GM18861 (cell line): ENCODE data around the gene GPR137B.
"Not testable (repeated sequence)": the region's sequence is repeated elsewhere in the genome, so short reads cannot be mapped to it uniquely, and the experiment has no call there.

Experiments
- ATAC-seq: cut with Tn5 transposase; IDR thresholded peaks from one replicate; pipeline ENCODE4 v1.9.1; 2021; ENCODE audit not compliant: unreplicated experiment

GPR137B gene

DNA sequence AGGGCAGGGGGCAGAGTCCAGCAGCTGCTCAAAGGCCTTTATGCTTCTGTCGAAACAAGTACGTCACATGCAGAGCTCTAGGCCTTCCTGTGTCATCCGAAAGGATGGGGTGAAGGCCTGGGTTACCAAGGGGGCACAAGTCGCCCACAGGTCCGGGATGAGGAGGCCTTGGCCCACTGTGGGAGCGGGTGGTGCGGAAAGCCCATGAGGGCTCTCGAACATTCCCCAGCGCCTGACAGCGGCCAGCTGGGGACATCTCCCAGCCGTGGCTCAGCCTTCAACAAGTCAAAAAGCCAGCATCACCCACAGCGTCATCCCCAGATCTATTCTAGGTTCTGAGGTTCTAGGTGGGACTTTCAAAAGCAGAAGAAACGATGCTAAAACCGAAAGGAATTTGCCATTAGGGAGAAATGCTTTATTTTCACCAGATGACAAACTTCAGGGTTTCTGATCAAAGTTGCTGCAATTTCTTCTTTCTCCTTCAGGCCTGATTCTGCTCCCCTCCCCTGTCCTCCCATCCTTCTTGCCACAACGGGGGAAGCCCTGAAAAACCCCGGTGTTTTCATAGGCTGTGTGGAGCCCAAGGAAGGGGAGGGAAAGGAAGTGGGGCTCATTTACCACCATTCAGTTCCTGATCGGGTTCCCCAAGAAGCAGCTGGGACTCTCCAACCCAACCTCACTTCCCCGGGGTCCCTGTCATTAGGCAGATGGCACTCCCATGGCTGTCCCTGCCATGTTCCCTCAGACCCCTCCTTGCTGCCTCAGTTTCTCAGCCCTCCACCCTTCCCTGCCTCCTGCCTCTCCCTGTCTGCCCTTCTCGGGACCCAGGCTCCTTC is 17.6 kb downstream of the GPR137B start:
- ATAC-seq = peak; percentile 33

DNA sequence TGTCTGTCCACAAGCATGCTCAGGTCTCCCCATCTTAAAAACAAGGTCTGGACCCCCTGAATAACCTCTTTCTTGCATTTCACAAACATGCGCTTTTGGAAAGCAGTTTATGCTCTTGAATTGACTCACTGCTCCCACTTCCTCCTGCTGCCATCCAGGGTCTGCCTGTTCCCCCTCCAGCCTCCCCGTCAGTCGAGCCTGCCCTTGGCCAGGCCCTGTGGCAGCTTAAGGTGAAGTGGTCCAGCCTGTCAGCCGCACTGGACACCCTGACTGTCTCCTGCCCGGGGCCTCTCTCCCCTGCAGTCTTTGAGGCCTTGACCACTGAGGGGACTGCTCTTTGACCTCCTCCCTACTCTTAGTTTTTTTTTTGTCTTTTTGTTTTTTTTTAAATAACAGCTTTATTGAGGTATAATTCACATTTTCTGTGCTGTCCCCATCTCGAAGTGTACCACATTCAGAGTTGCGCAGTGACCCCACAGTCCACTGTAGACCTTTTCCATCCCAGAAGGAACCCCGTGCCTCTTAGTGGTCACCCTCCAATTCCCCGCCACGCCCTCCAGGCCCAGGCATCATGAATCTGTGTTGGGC is 18.3 kb downstream of the GPR137B start:
- ATAC-seq = no peak

DNA sequence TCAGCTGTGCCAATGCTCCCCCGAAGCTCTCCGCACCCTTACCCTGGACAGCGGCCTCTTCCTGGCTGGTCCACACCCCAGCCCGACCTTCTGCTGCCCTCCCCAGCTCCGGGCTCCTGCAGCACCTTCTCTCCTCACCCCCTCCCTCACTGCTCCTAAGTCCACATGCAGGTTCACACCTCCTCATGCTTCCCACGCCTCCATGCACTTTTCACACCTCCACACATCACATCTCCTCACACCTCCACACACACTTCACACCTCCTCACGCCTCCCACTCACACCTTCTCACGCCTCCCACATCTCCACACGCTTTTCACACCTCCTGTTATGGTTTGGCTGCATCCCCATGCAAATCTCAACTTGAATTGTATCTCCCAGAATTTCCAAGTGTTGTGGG is 18.9 kb downstream of the GPR137B start:
- ATAC-seq = no peak

DNA sequence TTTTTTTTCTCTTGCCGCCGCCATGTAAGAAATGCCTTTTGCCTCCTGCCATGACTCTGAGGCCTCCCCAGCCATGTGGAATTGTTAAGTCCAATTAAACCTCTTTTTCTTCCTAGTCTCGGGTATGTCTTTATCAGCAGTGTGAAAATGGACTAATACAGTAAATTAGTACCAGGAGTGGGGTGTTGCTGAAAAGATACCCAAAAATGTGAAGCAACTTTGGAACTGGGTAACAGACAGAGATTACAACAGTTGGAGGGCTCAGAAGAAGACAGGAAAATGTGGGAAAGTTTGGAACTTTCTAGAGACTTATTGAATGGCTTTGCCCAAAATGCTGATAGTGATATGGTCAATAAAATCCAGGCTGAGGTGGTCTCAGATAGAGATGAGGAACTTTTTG is 19.4 kb downstream of the GPR137B start:
- not testable (repeated sequence) for ATAC-seq

DNA sequence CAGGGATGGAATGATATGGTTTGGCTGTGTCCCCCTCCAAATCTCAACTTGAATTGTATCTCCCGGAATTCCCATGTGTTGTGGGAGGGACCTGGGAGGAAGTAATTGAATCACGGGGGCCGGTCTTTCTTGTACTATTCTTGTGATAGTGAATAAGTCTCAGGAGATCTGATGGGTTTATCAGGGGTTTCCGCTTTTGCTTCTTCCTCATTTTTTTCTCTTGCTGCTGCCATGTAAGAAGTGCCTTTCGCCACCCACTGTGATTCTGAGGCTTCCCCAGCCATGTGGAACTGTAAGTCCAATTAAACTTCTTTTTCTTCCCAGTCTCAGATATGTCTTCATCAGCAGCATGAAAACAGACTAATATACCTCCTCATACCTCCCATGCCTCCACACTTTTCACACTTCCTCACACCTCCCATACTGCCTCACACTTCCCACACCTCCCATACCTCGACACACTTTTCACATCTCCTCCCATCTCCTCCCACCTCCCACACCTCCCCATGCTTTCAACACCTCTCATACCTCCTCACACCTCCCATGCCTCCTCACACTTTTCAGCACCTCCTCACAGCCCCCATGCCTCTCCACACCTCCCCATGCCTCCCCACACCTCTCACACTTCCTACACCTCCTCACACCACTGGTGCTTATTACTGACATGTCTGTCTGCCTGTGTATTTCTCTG is 21.3 kb downstream of the GPR137B start:
- no peak for ATAC-seq

DNA sequence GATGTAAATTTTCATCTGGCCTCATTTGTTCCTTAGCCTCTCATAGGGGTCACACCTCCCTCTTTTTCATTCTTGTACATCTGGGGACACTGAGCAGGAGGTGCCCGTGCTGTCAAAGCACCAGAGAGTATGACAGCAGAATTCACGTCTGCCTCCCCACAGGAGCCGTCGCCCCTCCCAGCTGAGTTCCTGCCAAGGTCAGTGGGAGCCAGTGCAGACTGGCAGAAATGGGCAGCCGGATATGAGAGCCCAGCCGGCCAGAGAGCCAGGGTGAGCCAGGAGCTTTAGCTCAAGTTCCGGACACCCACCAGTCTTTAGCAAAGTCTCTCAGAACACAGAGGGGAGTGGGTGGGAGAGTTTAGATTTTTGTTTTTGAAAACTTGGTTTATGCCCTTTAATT is 21.9 kb downstream of the GPR137B start:
- ATAC-seq = no peak

DNA sequence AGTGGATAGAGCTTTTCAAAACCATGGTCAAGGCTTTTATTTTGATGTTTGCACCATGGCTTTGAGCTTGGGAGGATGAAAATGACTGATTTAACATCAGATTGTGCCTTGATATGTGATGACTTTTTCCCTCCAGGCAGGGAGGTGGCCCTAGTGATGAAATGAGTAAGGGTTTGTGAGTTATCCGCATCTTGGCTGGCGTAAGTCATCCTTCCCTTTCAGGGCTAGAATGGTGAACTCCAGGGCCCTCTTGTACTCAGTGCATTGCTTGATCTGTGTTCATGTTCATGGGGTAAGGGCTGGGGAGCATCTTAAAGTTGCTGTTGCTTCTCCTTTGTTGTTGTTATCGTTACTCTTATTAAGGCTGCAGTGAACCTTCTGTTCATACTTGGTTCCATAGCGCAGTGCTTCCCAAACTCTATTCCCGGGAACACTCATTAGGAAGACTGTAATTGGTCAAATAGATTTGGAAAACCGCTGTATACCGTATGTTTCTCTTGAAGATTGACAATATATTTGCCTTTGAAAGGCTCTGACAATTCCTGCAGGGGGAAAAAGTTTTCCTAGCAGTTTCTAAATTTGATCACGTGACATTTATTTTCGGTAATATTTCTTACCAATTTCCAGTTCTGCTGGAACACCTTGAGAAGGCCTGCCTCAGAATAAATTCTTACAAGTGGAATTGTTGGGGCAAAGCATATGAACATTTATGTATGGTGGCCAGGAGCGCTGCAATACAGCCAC is 23.1 kb downstream of the GPR137B start:
- ATAC-seq = no peak

DNA sequence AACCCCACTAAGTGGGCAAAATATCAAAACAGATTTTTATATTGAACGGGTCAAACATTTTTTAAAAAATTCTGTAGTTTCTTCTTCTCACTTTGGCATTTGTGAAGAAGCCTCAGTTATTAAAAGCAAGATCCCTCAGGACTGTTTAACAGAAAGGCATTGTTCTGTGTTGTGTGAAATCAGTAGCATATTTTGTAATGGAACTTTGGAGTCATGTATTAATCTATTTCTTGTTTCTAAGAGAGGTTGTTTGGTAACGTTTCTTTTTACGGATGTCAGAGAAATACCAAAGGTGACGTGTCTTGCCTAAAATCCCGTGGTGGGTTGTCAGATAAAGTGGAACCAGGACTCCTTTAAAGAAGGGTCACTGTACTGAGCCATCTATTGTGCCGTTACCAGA is 23.7 kb downstream of the GPR137B start:
- no peak for ATAC-seq

DNA sequence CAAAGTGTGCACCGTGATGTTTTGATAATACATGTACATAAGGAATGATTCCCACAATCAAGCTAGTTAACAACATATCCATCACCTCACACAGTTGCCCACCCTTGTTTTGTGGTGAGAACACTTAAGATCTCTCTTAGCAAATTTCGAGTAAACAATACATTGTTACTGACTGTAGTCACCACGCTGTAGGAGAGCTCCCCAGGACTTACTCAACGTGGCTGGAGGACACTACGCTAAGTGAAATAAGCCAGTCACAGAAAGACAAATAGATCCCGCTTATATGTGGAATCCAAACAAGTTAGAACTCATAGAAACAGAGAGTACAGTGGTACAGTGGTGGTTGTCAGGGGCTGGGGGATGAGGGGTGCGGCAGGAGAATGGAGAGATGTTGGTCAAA is 24.8 kb downstream of the GPR137B start:
- ATAC-seq = no peak

DNA sequence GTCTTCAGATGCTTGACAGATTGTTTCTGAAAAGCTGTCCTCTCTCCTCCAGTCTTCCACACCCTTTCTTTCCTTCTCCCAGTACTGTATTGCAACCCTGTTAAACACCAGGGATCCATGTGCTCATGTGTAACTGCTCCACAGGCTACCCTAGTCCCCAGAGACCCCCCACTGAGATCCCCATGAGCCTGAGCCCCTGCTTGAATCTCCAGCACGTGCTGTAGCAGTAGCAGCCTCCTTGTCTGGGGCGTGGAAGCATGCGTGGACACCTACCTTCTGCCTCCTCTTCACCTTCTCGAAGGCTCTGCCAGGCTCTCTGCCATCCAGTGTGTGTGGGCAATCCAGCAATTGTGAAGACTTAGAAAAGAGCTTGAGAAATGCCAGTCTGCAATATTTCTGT is 25.2 kb downstream of the GPR137B start:
- no peak for ATAC-seq

DNA sequence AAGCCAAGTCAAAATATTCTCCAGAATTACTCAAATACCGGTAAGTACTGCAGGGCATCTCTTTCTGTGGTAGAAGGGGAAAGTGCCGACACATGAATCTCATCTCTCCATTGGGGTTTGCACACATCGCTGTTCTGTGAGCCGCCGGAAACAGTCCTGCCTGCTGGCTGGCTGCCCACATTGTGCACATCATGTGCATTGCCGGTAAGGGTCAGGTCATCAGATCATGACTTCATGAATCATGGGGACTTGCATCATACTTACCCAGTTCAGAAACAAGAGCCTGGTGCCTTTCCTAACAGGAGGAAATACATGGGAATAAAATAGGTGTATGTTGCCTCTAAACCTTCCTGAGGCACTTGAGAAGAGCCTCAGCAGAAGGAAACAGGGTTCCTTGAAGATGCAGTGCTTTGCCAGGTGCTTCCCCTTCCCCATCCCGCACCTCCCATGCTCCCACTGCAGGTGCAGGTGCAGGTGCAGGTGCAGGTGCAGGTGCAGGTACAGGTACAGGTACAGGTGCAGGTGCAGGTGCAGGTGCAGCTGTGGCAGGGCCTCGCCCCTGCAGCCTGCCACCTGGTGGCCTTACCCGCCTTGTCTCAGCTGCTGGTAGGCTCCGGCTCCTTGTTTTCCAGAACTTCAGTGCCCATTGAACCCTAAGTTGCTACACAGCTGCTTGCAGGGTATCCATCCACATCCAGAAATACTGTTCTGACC is 26.5 kb downstream of the GPR137B start:
- no peak for ATAC-seq

DNA sequence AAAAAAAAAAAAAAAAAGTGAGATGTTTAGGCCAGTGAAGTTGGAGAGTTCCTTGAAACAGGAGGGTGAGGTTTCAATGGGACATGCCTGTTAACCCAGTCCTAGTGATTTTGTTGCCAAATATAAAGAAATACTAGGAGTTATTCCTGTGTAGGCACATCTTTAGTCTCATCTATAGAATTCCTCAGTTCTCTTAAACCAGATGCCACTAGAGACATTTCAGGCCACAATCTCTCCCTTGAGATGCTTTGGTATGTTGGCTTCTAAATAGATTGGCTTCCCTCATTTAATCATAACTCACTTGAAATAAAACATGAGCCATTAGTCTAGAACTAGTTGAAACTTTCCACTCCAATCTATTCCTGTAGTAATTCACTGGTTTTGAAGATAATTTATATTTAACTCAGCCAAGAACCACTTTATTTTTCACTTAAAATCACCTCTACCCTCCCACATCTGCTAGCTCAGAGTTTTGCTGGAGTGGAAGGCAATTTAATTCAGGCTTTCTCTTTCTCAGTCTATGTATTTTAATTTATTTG is 29.8 kb downstream of the GPR137B start:
- ATAC-seq = no peak

DNA sequence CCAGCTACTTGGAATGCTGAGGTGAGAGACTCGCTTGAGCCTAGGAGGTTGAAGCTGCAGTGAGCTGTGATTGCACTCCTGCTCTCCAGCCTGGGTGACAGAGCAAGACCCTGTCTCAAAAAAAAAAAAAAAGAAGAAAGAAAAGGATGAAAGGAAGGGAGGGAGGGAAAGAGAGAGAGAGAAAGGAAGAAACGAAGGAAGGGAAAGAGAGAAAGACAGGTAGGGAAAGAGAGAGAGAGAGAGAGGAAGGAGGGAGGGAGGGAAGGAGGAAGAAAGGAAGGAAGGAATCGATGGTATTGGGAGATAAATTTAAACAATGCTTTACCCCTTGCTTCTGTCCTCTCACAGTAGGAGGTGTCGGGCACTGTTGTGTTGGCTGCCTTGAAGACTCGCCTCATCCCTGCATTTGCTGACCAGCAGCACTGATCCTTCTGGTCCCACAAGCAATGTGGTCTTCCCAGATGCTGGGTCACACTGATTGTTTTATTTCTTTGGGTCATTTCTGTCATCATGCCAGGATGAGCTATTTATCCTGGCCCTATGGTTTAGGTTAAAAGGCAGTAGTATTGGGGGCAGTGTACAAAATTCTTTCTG is 30.9 kb downstream of the GPR137B start:
- no peak for ATAC-seq

DNA sequence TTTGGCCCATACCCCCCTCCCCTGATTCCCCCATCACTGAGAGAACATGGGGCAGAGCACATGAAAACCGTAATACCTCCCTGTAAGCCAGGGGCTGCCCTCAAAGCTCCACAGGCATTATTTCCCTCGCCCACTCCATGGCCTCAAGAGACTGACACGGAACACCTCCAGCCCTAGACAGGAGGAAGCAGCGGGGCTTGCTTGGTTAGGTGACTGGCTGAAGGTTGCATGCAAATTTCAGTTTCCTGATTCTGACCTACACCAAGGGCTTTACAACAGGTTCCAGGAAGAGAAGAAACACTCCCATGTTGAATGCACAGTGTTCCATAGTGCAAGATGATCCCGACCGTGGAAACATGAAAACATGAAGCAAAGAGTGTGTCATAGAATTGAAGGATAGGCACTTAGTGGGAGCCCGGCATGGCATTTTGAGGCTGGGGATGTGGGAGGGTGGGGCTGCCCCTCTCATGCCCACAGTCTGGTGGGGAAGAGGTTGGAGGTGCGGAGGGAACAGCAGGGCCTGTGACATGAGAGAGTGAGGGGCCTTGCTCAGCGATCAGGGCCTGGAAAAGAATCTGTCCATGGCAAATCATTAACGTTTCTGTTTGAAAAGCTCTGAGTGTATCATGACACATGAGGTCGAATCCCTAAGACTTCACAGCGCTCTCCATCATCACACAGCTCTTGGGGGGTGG is 33.5 kb downstream of the GPR137B start:
- ATAC-seq = no peak

DNA sequence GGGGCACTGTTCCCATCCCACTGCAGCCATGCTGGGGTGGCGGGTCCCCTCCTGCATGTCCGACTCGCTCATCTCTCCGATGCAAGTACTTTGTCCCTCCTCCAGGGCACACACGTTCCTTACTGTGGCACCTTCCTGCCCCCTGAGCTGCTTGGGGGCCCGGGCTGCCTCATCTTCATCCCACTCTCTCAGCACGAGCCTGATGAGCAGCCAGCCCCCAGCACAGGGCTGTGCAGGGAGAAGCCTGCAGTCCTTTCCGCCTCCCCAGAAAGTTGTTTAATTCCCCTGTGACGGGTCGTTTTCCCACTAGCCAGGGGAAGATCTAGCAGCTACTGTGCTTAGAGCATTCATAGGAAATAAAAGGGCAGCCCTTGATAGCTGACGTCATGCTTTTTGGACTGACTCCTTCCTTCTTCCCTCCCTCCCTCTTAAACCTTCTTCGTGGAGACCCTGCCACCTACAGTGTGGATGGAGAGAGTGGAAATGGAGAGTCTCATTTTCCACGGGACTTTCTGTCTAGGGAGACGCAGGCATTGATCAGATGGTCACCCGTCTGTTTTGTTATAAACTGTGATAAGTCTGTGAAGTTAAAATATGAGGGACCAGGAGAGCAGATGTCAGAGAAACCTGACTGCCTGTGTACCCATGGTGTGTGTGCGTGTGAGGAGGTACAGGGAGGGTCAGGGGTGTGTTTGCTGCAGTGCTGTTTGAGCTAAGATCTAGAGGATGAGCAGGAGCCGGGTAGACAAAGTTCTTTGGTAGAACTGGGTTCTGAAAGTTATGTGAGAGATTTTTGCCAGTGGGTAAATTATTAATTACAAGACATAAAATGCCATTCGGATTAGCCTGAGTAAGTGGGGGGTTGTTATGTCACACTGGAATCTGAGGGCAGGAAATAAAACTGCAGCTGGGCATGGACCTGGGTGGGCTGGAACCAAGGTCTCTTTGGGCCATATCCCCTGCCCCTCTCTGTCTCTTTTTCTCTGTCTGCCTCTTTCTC is 34.3 kb downstream of the GPR137B start:
- no peak for ATAC-seq

DNA sequence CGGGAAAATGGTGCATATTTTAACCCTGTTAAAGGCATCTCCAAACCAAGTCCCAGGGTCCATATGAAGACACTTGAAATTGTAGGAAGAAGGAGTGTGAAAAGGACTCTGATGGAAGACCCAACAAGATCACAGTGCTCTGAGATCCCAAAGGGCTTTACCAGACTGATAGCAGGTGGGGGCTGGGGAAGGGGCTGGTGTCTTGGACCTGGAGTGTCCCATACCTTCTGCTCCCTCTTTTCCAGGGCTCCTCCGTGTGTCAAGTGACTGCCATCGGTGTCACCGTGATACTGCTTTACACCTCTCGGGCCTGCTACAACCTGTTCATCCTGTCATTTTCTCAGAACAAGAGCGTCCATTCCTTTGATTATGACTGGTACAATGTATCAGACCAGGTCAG is 37.3 kb downstream of the GPR137B start:
- no peak for ATAC-seq

DNA sequence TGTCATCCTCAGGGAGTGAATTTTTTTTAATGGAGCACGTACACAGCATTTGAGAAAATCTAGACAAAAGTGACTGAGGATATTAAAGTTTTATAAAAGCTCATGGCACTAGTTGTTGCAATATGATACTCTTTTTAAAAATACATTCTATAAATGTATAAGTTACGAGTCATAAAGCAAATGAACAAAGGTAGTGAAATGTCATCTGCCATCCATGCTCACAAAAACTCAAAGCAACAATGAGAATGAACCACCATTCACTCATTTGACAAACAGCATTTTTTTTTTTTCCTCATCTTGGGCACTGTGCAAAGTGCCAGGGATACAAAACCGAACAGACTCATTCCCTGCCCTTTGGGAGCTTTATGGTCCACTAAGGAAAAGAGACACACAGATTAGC is 38.7 kb downstream of the GPR137B start:
- ATAC-seq = no peak

DNA sequence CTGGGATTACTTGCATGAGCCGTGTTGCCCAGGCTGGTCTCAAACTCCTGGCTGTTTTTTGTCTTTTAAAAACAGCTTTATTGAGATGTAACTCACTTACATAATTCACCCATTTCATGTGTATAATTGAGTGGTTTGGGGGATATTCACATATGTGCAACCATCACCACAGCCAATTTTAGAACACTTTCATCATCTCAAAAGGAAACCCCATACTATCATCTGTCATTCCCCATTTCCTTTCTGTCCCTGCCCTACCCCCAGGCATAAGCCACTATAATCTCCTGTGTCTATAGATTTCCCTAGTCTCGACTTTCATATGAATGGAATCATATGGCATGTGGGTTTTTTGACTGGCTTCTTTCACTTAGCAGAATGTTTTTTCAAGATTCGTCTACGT is 43.3 kb downstream of the GPR137B start:
- ATAC-seq = no peak
